Measurements from ENCODE around the gene ASIC1. TPM values are rescaled to one million over a fixed set of nuclear protein-coding genes. Genes with fewer than 3 reads are reported as not detected.

Gene ASIC1
- polyA plus RNA-seq, 2 donors, result 1.4 to 2.1 TPM

DNA sequence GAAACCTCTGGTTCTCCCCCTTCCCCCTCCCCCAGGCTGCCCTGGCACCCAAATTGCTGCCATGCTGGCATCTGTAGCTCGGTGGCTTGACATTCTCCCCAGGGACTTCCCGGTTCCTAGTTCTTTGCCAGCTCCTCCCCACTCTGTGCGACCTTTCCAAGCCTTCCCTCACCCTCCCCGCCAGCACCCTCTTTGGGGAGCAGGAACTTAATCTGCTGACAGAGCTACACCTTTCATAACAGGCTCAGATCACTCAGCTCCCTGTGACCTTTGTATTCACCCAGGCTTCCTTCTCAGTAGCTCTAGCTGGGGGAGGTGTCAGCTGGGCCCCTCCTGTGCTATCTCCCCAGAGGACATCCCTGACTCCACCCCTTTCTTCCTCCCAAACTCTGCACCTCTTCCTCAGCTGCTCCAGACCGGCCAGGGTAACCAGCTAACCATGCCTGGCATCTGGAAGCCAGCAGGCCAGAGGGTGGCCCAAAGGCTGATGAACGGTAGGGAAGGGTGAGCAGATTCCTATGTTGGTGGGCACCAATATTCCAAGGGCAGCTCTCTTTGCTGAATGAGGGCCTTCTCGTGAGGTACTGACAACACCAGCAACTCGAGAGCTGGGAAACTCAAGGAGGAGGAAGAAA lies 52.8 kb downstream of the ASIC1 start:
- Histone ChIP-seq H3K4me1 (ENCODE audit: control insufficient read depth in 2 of 2, insufficient read depth in 2 of 2, low read length in 1 of 2) (peaks cover 2 to 14% of the 10 kb centered on the region in 2 donors), H3K36me3 (ENCODE audit: control insufficient read depth in 2 of 2, insufficient read depth in 2 of 2, low read length in 1 of 2) (no peaks in the 10 kb centered on the region), H3K27ac (ENCODE audit: low read depth in 2 of 2, low read length in 1 of 2) (peak overlapping the region; percentile 83 to 92), H3K9me3 (ENCODE audit: control insufficient read depth in 2 of 2, insufficient read depth in 1 of 2, low read depth in 1 of 2, low read length in 1 of 2) (no peaks in the 10 kb centered on the region), H3K4me3 (ENCODE audit: low read depth in 1 of 2, low read length in 2 of 2) (no peak overlapping the region), H3K27me3 (ENCODE audit: control insufficient read depth in 1 of 2, insufficient read depth in 2 of 2, low read length in 2 of 2) (no peaks in the 10 kb centered on the region)
- WGBS, 2 donors, result 36 to 37% methylated on average over 8 of the region's 8 CpGs

DNA sequence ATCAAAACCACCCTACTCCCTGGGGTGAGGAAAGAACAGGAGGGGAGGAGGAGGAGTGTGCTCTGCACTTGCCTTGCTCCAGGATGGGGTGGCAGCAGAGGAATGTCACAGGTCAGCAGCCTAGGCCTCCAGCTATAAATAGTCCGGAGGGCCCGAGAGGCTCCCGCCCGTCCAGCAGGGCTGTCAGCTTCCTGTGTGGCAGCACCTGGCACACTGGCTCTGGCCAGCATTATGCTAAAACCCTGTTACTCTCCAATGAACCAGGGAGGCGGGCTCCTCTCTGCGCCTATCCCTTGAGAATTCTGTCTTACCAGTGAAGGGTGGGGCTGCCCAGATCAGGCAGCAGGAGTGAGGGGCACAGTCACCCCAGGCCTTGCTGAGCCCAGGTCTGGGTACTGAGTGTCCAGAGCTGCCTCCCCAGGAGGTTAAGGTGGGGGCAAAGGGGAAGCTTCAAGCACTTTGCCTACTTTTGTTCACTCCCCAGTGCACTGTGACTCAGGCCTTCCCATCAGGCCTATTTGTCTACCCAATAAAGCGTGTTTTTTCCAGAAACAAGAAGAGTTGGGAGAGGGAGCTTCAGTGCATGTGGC lies 53.5 kb downstream of the ASIC1 start:
- Histone ChIP-seq H3K27me3 (ENCODE audit: control insufficient read depth in 1 of 2, insufficient read depth in 2 of 2, low read length in 2 of 2) (no peaks in the 10 kb centered on the region), H3K4me1 (ENCODE audit: control insufficient read depth in 2 of 2, insufficient read depth in 2 of 2, low read length in 1 of 2) (peaks cover 2 to 14% of the 10 kb centered on the region in 2 donors), H3K4me3 (ENCODE audit: low read depth in 1 of 2, low read length in 2 of 2) (no peak overlapping the region), H3K9me3 (ENCODE audit: control insufficient read depth in 2 of 2, insufficient read depth in 1 of 2, low read depth in 1 of 2, low read length in 1 of 2) (no peaks in the 10 kb centered on the region), H3K36me3 (ENCODE audit: control insufficient read depth in 2 of 2, insufficient read depth in 2 of 2, low read length in 1 of 2) (no peaks in the 10 kb centered on the region), H3K27ac (ENCODE audit: low read depth in 2 of 2, low read length in 1 of 2) (peak overlapping the region; percentile 83 to 92)
- 21 to 28% methylated on average over 7 of the region's 7 CpGs for WGBS, 2 donors

- H3K27me3 ChIP-seq (ENCODE audit: control insufficient read depth in 1 of 2, insufficient read depth in 2 of 2, low read length in 2 of 2), result no peaks in the 10 kb centered on the region
- peak overlapping the region; percentile 4 to 80 for H3K4me3 ChIP-seq (ENCODE audit: low read depth in 1 of 2, low read length in 2 of 2)
- H3K4me1 ChIP-seq (ENCODE audit: control insufficient read depth in 2 of 2, insufficient read depth in 2 of 2, low read length in 1 of 2), result peaks cover 2 to 14% of the 10 kb centered on the region in 2 donors
- WGBS, 2 donors, result 9 to 12% methylated on average over 19 of the region's 19 CpGs
- peak overlapping the region; percentile 83 to 92 for H3K27ac ChIP-seq (ENCODE audit: low read depth in 2 of 2, low read length in 1 of 2)
- H3K36me3 ChIP-seq (ENCODE audit: control insufficient read depth in 2 of 2, insufficient read depth in 2 of 2, low read length in 1 of 2), result no peaks in the 10 kb centered on the region
- H3K9me3 ChIP-seq (ENCODE audit: control insufficient read depth in 2 of 2, insufficient read depth in 1 of 2, low read depth in 1 of 2, low read length in 1 of 2), result no peaks in the 10 kb centered on the region
These were observed 53.9 kb downstream of the ASIC1 start for GRCh38 chr12:50111395-50111692.

GRCh38 chr12:50111693-50112455 lies 54.5 kb downstream of the ASIC1 start, which contains the start of gene COX14:
TSS of gene COX14 (plus strand) at chr12:50112236. CDS start at chr12:50120044, 7,808 bp downstream.
- H3K4me1 ChIP-seq (ENCODE audit: control insufficient read depth in 2 of 2, insufficient read depth in 2 of 2, low read length in 1 of 2), result peaks cover 2 to 14% of the 10 kb centered on the region in 2 donors

DNA sequence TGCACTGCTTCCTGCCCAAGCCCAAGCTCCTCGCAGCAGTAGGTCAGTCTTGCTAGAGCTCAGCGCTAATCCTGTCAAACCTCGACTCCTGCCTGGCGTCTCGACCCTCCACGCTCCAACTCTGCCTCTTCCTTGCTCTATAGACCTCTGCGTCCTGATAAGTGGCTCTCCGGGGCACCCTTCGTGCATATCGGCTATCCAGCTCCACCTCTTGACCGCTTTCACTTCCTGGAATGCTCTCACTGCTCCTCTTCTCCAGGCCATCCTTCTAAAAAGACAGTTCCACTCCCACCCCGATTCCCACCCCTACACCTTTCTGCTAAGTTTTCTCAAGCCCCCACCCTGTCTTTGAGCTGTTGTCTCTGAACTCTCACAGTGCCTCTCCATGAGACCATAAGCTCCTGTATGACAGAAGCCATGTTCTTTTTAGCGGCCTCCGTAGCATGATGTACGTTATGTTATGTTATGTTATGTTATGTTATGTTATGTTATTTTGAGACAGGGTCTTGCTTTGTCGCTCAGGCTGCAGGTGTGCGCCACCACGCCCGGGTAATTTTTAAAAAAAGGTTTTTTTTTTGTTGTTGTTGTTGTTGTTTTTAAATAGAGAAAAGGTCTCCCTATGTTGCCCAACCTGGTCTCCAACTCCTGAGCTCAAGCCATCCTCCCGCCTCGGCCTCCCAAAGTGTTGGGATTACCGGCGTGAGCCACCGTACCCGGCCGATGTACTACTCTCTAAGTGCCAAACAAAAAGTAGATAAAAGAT lies 55.2 kb downstream of the ASIC1 start:
- Histone ChIP-seq H3K36me3 (ENCODE audit: control insufficient read depth in 2 of 2, insufficient read depth in 2 of 2, low read length in 1 of 2) (no peaks in the 10 kb centered on the region), H3K4me3 (ENCODE audit: low read depth in 1 of 2, low read length in 2 of 2) (peak overlapping the region; percentile 80 to 87), H3K27ac (ENCODE audit: low read depth in 2 of 2, low read length in 1 of 2) (peak overlapping the region; percentile 94 to 99), H3K4me1 (ENCODE audit: control insufficient read depth in 2 of 2, insufficient read depth in 2 of 2, low read length in 1 of 2) (peaks cover 2 to 14% of the 10 kb centered on the region in 2 donors), H3K9me3 (ENCODE audit: control insufficient read depth in 2 of 2, insufficient read depth in 1 of 2, low read depth in 1 of 2, low read length in 1 of 2) (no peaks in the 10 kb centered on the region), H3K27me3 (ENCODE audit: control insufficient read depth in 1 of 2, insufficient read depth in 2 of 2, low read length in 2 of 2) (no peaks in the 10 kb centered on the region)
- 9 to 18% methylated on average over 26 of the region's 26 CpGs for WGBS, 2 donors

More at GRCh38 chr12:50111693-50112455, 54.5 kb downstream of the ASIC1 start, which contains the start of gene COX14:
- peak within 1 kb of the TSS; percentile 94 to 99 for H3K27ac ChIP-seq (ENCODE audit: low read depth in 2 of 2, low read length in 1 of 2)
- no peaks in the 10 kb centered on the region for H3K36me3 ChIP-seq (ENCODE audit: control insufficient read depth in 2 of 2, insufficient read depth in 2 of 2, low read length in 1 of 2)
- H3K4me3 ChIP-seq (ENCODE audit: low read depth in 1 of 2, low read length in 2 of 2), result peak within 1 kb of the TSS; percentile 80 to 87
- H3K9me3 ChIP-seq (ENCODE audit: control insufficient read depth in 2 of 2, insufficient read depth in 1 of 2, low read depth in 1 of 2, low read length in 1 of 2), result no peaks in the 10 kb centered on the region
- no peaks in the 10 kb centered on the region for H3K27me3 ChIP-seq (ENCODE audit: control insufficient read depth in 1 of 2, insufficient read depth in 2 of 2, low read length in 2 of 2)
- whole genome bisulfite sequencing, 2 donors, result 0% methylated on average over 59 of the region's 59 CpGs

DNA sequence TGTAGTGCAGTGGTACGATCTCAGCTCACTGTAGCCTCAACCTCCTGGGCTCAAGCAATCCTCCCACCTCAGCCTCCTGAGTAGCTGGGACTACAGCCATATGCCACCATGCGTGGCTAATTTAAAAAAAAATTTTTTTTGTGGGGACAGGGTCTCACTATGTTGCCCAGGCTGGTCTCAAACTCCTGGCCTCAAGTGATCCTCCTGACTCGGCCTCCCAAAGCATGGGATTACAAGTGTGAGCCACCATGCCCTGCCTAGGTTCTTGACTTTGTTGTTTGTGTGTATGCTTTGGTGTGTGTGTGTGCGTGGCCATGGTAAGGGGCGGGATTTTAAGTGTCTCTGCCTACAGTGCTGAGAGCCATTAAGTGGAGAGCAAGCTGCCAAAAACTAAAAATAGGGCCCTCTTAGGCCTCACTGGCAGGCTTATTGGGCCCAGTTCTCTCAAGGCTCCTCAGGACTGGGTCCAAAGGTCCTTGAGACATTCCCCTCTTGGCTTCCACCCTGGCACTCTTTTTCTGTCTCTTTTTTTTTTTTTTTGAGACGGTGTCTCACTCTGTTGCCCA lies 59.7 kb downstream of the ASIC1 start:
- H3K9me3 ChIP-seq (ENCODE audit: control insufficient read depth in 2 of 2, insufficient read depth in 1 of 2, low read depth in 1 of 2, low read length in 1 of 2), result no peaks in the 10 kb centered on the region
- H3K27me3 ChIP-seq (ENCODE audit: control insufficient read depth in 1 of 2, insufficient read depth in 2 of 2, low read length in 2 of 2), result no peaks in the 10 kb centered on the region
- no peak overlapping the region for H3K4me3 ChIP-seq (ENCODE audit: low read depth in 1 of 2, low read length in 2 of 2)
- H3K27ac ChIP-seq (ENCODE audit: low read depth in 2 of 2, low read length in 1 of 2), result no peak overlapping the region
- WGBS, 2 donors, result 84 to 88% methylated on average over 5 to 6 of the region's 6 CpGs
- peaks cover 0 to 10% of the 10 kb centered on the region in 2 donors for H3K36me3 ChIP-seq (ENCODE audit: control insufficient read depth in 2 of 2, insufficient read depth in 2 of 2, low read length in 1 of 2)
- peaks cover 0 to 2% of the 10 kb centered on the region in 2 donors for H3K4me1 ChIP-seq (ENCODE audit: control insufficient read depth in 2 of 2, insufficient read depth in 2 of 2, low read length in 1 of 2)

DNA sequence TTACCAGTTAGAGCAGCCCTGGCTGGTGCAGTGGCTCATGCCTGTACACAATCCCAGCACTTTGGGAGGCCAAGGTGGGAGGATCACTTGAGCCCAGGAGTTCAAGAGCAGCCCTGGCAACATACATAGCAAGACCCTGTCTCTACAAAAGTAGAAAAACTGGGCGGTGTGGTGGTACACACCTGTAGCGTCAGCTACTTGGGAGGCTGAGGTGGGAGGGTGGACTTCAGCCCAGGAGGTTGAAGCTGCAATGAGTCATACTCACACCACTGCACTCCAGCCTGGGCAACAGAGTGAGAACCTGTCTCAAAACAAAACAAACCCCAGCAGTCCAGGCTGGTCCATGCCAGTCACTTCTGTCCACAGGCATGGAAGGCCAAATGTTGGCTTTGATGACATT lies 62.0 kb downstream of the ASIC1 start:
- WGBS, 2 donors, result 99 to 100% methylated on average over 2 of the region's 2 CpGs
- Histone ChIP-seq H3K4me1 (ENCODE audit: control insufficient read depth in 2 of 2, insufficient read depth in 2 of 2, low read length in 1 of 2) (no peaks in the 10 kb centered on the region), H3K27ac (ENCODE audit: low read depth in 2 of 2, low read length in 1 of 2) (no peak overlapping the region), H3K4me3 (ENCODE audit: low read depth in 1 of 2, low read length in 2 of 2) (no peak overlapping the region), H3K36me3 (ENCODE audit: control insufficient read depth in 2 of 2, insufficient read depth in 2 of 2, low read length in 1 of 2) (peaks cover 0 to 18% of the 10 kb centered on the region in 2 donors), H3K9me3 (ENCODE audit: control insufficient read depth in 2 of 2, insufficient read depth in 1 of 2, low read depth in 1 of 2, low read length in 1 of 2) (no peaks in the 10 kb centered on the region), H3K27me3 (ENCODE audit: control insufficient read depth in 1 of 2, insufficient read depth in 2 of 2, low read length in 2 of 2) (no peaks in the 10 kb centered on the region)

- 91 to 94% methylated on average over 3 of the region's 3 CpGs for WGBS, 2 donors
- no peaks in the 10 kb centered on the region for H3K9me3 ChIP-seq (ENCODE audit: control insufficient read depth in 2 of 2, insufficient read depth in 1 of 2, low read depth in 1 of 2, low read length in 1 of 2)
- H3K27me3 ChIP-seq (ENCODE audit: control insufficient read depth in 1 of 2, insufficient read depth in 2 of 2, low read length in 2 of 2), result no peaks in the 10 kb centered on the region
- peaks cover 0 to 18% of the 10 kb centered on the region in 2 donors for H3K36me3 ChIP-seq (ENCODE audit: control insufficient read depth in 2 of 2, insufficient read depth in 2 of 2, low read length in 1 of 2)
- H3K27ac ChIP-seq (ENCODE audit: low read depth in 2 of 2, low read length in 1 of 2), result no peak overlapping the region
- H3K4me1 ChIP-seq (ENCODE audit: control insufficient read depth in 2 of 2, insufficient read depth in 2 of 2, low read length in 1 of 2), result no peaks in the 10 kb centered on the region
- no peak overlapping the region for H3K4me3 ChIP-seq (ENCODE audit: low read depth in 1 of 2, low read length in 2 of 2)
These were observed 63.1 kb downstream of the ASIC1 start for GRCh38 chr12:50120521-50120920.

- H3K4me3 ChIP-seq (ENCODE audit: low read depth in 1 of 2, low read length in 2 of 2), result no peak overlapping the region
- no peak overlapping the region for H3K27ac ChIP-seq (ENCODE audit: low read depth in 2 of 2, low read length in 1 of 2)
- no peaks in the 10 kb centered on the region for H3K9me3 ChIP-seq (ENCODE audit: control insufficient read depth in 2 of 2, insufficient read depth in 1 of 2, low read depth in 1 of 2, low read length in 1 of 2)
- no peaks in the 10 kb centered on the region for H3K4me1 ChIP-seq (ENCODE audit: control insufficient read depth in 2 of 2, insufficient read depth in 2 of 2, low read length in 1 of 2)
- no peaks in the 10 kb centered on the region for H3K27me3 ChIP-seq (ENCODE audit: control insufficient read depth in 1 of 2, insufficient read depth in 2 of 2, low read length in 2 of 2)
- WGBS, 2 donors, result 95 to 96% methylated on average over 3 of the region's 3 CpGs
- H3K36me3 ChIP-seq (ENCODE audit: control insufficient read depth in 2 of 2, insufficient read depth in 2 of 2, low read length in 1 of 2), result peaks cover 0 to 18% of the 10 kb centered on the region in 2 donors
These were observed 63.6 kb downstream of the ASIC1 start for GRCh38 chr12:50120953-50121352.

Measured in esophagus (tissue), 2 donors.